Measurements from ENCODE around the gene TAF11L11.
"Not testable (repeated sequence)": the region's sequence is repeated elsewhere in the genome, so short reads cannot be mapped to it uniquely, and the experiment has no call there.

Gene TAF11L11

DNA sequence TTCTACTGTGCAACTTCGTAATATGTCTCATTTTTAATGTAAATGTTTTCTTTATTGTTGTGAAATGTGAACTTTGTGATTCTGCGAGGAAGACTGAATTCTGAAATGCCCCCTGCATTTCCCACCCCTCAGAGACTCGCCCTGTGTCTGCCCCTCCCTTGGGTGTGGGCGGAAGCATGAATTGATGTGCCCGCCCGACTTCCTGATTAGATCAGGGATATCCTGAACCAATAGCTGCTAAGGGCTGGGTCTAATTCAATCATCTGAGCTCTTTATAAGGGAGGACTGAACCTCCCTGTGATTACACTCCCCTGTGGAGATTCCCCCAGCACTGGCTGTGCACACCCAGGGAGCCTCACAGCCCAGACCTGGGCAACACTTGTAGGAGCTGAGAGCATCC is at the start of gene TAF11L11:
TSS of gene TAF11L11 (plus strand) at position 304 of the 400 bp plus-strand sequence.
- DNase-seq: not testable (repeated sequence)

DNA sequence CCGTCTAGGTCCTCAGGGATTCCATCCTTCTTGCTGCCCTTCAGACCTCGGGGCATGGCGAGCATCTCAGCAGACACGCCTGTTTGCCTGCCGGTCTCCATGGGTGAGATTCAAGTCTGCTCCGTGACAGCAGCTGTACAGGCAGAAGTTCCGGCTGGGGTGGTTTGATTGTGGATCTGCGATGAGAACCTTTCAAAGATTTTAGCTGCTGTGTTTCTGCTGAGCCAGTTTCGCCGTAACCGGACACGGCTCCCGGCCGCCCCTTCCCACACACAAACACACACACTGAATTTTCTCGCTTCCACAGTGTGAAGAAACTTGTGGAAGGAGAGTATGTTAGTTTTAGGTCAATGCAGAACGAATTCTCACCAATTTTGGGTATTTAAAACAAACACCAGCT is 18.3 kb upstream of the TAF11L11 start, which contains the start of gene TAF11L7:
TSS of gene TAF11L7 (minus strand) at position 101 of the 400 bp plus-strand sequence.
- DNase-seq: not testable (repeated sequence)

DNA sequence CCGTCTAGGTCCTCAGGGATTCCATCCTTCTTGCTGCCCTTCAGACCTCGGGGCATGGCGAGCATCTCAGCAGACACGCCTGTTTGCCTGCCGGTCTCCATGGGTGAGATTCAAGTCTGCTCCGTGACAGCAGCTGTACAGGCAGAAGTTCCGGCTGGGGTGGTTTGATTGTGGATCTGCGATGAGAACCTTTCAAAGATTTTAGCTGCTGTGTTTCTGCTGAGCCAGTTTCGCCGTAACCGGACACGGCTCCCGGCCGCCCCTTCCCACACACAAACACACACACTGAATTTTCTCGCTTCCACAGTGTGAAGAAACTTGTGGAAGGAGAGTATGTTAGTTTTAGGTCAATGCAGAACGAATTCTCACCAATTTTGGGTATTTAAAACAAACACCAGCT is 13.1 kb upstream of the TAF11L11 start, which contains the start of gene TAF11L8:
TSS of gene TAF11L8 (minus strand) at position 101 of the 400 bp plus-strand sequence.
- DNase-seq: not testable (repeated sequence)

DNA sequence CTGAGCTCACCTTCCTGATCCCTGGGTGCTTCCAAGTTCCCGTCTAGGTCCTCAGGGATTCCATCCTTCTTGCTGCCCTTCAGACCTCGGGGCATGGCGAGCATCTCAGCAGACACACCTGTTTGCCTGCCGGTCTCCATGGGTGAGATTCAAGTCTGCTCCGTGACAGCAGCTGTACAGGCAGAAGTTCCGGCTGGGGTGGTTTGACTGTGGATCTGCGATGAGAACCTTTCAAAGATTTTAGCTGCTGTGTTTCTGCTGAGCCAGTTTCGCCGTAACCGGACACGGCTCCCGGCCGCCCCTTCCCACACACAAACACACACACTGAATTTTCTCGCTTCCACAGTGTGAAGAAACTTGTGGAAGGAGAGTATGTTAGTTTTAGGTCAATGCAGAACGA is 9.7 kb upstream of the TAF11L11 start, which contains the start of gene TAF11L9:
TSS of gene TAF11L9 (minus strand) at position 140 of the 400 bp plus-strand sequence.
- DNase-seq: not testable (repeated sequence)

DNA sequence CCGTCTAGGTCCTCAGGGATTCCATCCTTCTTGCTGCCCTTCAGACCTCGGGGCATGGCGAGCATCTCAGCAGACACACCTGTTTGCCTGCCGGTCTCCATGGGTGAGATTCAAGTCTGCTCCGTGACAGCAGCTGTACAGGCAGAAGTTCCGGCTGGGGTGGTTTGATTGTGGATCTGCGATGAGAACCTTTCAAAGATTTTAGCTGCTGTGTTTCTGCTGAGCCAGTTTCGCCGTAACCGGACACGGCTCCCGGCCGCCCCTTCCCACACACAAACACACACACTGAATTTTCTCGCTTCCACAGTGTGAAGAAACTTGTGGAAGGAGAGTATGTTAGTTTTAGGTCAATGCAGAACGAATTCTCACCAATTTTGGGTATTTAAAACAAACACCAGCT is 6.3 kb upstream of the TAF11L11 start, which contains the start of gene TAF11L10:
TSS of gene TAF11L10 (minus strand) at position 101 of the 400 bp plus-strand sequence.
- DNase-seq: not testable (repeated sequence)

DNA sequence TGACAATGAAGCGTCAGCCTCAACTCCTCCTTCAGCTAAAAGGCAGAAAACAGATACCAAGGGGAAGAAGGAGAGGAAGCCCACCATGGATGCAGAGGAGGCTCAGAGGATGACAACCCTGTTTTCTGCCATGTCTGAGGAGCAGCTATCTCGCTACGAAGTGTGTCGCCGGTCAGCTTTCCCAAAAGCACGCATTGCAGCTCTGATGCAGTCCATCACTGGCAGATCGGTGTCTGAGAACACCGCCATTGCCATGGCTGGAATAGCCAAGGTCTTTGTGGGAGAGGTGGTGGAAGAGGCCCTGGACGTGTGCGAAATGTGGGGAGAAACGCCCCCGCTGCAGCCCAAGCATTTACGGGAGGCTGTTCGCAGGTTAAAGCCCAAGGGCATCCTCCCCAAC is 968 bp downstream of the TAF11L11 start:
- DNase-seq: no peak

DNA sequence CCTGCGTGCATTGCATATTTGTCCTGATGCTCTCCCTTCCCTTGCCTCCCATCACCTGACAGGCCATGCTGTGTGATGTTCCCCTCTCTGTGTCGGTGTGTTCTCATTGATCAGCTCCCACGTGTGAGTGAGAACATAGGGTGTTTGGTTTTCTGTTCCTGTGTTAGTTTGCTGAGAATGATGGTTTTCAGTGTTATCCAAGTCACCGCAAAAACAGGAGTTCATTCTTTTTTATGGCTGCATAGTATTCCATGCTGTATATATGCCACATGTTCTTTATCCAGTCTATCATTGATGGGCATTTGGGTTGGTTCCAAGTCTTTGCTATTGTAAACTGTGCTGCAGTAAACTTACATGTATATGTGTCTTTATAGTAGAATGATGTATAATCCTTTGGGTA is 3.5 kb downstream of the TAF11L11 start:
- not testable (repeated sequence) for DNase-seq

DNA sequence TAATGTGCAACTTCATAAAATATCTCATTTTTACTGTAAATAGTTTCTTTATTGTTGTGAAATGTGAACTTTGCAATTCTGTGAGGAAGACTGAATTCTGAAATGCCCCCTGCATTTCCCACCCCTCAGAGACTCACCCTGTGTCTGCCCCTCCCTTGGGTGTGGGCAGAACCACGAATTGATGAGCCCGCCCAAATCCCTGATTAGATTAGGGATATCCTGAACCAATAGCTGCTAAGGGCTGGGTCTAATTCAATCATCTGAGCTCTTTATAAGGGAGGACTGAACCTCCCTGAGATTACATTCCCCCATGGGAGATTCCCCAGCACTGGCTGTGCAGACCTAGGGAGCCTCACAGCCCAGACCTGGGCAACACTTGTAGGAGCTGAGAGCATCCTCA is 6.1 kb downstream of the TAF11L11 start, which contains the start of gene TAF11L12:
TSS of gene TAF11L12 (plus strand) at position 301 of the 400 bp plus-strand sequence.
- not testable (repeated sequence) for DNase-seq

DNA sequence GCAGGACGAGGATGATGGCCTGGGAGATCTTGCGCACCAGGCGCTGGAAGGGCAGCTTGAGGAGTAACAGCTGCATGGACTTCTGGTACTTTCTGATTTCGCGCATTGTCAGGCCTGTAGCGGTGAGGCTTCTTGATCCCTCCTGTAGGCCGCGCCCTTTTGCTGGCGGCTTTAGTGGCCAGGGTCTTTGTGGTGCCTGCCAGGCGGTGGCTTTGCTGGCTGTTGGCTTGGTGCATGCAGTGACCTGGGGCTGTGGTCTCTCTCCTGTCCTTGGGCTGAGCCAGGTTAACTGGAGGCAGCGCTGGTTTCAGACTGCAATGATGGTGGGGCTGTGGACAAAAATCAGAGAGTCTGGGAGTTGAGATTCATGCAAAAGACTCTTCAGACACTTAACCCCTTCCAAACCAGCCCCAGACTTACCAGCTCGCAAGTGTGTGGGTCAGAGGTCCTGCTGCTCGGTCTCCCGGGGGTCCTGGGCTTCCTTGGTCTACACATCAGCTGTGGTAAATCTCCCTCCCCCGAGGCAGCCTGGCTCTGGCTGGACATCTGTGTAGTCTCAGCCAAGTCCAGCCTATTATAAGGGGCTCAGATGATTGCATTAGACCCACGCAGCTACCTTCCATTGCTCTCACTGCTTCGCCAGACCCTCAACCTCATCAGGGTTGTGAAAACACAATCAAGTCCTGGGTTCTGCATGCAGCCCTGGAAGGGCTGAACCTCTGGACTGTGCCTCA is 11.1 kb downstream of the TAF11L11 start:
- DNase-seq: no peak

DNA sequence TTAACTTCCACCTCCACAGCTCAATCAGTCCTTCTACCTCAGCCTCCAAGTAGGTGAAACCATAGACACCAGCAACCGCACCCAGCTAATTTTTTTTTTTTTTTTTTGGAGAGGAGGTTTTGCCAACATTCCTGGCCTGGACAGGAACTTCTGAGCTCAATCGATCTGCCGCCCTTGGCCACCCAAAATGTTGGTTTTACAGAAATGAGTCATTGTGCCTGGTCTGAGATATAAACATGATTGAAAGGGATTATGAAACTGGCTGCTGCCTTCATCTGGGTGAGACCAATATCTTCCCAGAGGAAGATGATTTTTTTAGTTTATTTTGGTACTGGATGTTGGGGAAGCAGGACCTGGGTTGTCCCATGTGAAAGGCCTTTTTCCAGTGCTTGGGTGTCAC is 15.4 kb downstream of the TAF11L11 start:
- no peak for DNase-seq

DNA sequence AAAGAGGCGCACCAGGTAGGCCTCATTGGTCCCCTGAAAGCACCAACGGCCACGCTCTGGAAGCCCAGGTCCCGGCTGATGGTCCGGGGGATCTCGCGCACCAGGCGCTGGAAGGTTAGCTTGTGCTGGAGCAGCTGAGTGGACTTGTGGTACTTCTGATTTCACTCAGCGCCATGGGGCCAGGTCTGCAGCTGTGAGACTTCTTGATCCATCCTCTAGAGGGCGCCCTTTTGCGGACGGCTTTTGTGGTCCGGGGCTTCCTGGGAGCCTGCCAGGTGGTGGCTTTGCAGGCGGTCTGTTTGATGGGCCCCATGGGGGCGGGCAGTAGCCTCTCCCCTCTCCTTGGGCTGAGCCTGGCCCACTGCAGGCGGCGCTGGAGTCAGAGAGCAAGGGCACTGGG is 16.6 kb downstream of the TAF11L11 start:
- no peak for DNase-seq

DNA sequence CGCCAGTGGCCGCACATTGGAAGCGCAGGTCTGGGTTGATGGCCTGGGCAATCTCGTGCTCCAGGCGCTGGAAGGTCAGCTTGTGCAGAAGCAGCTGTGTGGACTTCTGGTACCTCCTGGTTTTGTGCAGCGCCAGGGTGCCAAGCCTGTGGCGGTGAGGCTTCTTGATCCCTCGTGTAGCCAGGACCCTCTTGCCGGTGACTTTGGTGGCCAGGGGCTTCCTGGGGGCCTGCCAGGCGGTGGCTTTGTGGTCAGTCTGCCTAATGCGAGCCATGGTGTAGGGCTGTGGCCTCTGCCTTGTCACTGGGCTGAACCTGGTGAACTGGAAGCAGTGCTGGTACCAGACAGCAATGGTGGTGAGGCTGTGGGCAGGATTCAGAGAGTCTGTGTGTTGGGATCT is 21.7 kb downstream of the TAF11L11 start:
- no peak for DNase-seq

DNA sequence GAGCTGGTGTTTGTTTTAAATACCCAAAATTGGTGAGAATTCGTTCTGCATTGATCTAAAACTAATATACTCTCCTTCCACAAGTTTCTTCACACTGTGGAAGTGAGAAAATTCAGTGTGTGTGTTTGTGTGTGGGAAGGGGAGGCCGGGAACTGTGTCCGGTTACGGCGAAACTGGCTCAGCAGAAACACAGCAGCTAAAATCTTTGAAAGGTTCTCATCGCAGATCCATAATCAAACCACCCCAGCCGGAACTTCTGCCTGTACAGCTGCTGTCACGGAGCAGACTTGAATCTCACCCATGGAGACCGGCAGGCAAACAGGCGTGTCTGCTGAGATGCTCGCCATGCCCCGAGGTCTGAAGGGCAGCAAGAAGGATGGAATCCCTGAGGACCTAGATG is 27.8 kb downstream of the TAF11L11 start, which contains the start of gene TAF11L13:
TSS of gene TAF11L13 (plus strand) at position 301 of the 400 bp plus-strand sequence.
- DNase-seq: not testable (repeated sequence)

DNA sequence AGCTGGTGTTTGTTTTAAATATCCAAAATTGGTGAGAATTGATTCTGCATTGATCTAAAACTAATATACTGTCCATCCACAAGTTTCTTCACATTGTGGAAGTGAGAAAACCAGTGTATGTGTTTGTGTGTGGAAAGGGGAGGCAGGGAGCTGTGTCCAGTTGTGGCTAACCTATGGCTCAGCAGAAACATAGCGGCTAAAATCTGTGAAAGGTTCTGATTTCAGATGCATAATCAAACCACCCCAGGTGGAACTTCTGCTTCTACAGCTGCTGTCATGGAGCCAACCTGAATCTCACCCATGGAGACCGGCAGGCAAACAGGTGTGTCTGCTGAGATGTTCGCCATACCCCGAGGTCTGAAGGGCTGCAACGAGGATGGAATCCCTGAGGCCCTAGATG is 30.2 kb downstream of the TAF11L11 start, which contains the start of gene TAF11L14:
TSS of gene TAF11L14 (plus strand) at position 301 of the 400 bp plus-strand sequence.
- no peak for DNase-seq

DNA sequence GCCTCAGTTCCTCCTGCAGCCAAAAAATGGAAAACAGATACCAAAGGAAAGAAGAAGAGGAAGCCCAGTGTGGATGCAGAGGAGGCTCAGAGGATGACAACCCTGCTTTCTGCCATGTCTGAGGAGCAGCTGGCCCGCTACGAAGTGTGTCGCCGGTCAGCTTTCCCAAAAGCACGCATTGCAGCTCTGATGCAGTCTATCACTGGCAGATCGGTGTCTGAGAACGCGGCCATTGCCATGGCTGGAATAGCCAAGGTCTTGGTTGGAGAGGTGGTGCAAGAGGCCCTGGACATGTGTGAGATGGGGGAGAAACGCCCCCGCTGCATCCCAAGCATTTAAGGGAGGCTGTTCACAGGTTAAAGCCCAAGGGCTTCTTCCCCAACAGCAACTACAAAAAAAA is 45.2 kb downstream of the TAF11L11 start:
- DNase-seq: not testable (repeated sequence)

DNA sequence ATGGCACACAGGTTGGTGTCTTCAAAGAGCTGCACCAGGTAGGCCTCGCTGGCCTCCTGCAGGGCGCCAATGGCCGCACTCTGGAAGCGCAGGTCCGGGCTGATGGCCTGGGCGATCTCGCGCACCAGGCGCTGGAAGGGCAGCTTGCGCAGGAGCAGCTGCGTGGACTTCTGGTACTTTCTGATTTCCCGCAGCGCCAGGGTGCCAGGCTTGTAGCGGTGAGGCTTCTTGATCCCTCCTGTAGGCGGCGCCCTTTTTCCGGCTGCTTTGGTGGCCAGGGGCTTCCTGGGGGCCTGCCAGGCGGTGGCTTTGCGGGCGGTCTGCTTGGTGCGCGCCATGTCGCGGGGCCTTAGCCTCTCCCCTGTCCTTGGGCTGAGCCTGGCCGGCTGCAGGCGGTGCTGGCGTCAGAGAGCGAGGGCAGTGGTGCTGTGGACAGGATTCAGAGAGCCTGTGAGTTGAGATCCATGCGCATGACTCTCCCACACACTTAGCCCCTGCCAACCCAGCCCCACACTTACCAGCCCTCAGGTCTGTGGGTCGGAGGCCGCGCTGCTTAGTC is 51.3 kb downstream of the TAF11L11 start:
- DNase-seq: not testable (repeated sequence)

Measured in NCI-H774 (cell line).